NOMO-1 treated with dmso at 0.1 percent for 144 hours (cell line): ENCODE measurements around the gene RHBG.

ENCODE experiments used
- DNase-seq: peaks from one replicate; lab custom pipeline; 2025; ENCODE audit not compliant: unreplicated experiment; lab: John Stamatoyannopoulos, UW

Gene RHBG

DNA sequence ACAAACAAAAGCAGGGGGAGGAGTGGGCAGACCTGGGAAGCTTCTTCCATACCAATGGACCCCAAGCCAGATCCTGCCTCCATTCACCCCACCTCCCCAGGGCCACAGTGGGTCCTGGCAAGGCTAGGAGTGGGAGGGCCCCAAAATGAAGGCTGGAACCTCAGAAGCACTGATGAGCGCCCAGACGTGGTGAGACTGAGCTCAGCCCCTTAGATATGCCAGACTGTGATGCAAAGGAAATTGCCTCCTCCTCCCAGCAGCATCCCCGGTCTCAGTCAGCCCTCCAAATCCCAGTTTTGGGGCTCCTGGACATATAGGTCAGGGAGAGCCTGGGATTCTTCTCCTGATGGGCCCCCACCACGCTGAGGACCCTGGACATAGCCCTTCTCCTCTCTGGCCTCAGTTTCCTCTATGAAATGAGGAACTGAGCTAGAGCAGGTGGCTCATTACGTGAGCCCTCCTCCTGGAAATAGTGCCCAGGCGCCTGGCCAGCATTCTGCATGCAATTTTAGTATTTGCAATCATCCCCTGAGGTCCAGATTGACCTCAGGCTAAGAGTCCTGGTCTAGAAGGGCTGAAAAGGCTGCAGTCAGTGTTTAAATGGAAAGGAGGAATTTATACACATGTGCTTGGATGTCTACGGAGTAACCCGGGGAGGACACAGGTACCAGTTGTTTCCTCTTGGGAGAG lies 33.5 kb downstream of the RHBG start:
- no peak for DNase-seq

DNA sequence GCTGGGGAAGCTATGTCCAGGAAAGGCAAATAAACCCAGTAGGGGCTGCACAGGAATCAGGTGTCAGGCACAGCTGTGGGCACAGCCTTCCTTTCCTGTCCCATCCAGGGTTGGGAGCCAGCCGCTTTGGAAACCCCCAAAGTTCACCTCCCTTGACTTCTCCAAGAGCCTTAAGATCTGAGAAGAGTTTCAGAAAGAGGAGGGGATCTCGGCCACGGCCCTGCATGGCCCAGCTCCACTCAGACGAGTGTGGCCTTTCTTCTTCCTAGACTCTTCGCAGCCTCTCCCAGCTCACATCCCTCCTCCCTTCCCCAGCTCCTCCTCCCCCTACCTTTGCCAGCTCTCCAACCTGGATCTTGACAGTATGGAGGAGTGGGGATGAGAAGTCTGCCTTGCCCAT lies 36.7 kb downstream of the RHBG start:
- no peak for DNase-seq

DNA sequence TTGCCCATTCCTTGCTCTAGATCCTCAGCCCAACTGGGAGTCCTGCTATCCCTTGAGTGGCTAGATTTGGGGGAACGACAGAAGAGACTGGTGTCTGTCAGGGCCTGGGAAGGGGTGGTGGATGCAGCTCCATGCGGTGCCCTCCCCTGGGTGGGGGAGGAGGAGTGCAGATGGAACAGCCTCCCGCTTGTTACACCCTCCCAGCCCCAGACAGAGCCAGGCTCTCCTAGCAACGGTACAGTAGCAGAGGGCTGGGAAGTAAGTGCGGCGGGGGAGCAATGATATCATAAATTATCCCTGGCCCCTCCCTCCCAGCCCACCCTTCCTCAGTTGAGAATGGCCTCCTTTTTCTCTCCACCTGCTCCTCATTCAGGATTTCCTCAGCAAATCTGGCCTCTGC lies 37.2 kb downstream of the RHBG start:
- no peak for DNase-seq

DNA sequence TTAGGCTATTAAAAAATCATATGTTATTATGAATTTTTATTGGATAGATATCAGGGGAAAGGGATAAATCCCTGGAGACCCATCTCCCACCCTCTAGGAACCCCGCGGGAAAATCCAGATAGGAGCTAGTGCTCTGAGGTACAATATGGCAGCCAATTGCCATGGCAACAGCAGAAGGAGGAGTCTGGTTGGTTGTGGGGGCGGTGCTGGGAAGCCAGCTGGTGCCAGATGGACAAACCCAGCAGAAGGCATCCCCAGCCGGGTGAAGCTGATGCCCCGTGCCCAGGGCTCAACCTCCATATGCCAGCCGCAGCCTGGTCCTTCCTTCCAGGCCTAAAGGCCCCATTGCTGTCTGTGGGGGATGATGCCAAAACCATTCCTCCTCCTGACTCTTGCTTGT lies 38.3 kb downstream of the RHBG start:
- no peak for DNase-seq

DNA sequence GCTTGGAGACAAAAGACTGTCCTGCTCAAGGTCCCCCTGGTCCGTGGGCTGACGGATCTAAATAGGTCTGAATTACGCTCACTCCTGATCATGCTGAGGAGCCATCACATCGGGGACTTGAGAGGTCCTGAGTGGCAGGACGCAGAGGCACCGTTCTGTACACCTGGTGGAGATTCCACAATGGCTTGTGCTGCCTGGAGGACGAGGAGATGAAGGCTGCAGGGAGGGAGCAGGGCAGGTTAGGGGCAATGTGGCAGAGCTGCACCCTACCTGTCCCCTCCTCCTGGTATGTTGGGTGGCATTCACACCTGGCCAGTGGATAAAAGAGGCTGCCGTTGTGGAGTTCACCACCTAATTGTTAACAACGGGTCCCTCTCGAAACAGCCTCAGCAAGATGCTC lies 38.7 kb downstream of the RHBG start:
- no peak for DNase-seq

DNA sequence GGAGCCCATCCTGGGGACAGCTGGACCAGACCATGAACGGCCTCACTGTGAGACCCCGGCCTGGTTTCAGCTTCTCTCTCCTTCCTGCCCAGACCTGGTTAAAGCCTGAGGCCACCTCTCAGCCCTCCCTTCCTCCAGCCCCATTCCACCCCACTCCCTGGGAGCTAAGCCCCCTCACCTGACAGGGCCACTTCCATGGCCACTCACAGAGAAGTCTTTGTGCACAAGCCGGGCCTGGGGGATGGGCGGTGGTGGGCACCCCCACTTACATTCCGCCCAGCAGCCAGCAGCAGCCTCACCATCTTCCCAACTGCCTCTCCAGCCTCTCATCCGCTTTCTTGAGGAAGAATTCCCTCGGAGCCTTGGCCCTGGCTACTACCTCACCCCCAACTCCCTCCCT lies 40.4 kb downstream of the RHBG start:
- DNase-seq: no peak

DNA sequence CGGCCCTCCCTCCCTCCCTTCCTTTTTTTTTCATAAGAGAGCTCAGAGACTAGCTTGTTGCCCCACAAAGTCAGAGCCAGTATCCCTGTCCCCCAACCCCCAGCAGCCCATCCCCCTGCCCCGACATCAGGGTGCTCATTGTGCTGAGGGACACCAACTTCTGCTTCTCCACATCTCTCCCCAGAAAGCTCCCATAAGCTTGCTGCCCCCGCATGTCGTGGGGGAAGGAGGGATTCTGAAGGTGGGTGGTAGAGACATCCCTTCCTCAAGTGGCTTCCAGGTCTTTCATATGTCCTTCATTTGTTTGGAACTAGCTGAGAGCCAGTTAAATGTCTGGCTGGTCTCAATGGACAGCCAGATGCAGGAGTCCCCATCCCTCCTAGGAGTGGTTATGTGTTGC lies 41.2 kb downstream of the RHBG start:
- no peak for DNase-seq

DNA sequence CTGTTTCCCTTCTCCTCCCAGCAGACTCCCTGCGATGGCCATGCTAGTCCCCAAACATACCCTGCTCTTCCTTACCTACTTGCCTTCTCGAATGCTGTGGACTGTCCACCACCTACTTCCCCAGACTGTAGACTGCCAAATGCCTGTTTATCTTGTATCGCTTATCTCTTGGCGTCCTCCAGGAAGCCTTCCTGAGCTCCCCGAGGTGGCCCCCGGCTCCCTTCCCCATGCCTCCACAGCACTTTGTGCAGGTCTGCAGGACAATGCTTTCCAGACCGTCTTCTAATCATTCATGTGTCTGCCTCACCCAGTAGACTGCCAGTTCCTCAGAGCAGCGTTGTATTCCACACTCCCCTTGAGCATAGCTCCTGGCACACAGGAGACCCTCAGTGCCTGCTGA lies 41.7 kb downstream of the RHBG start:
- DNase-seq: no peak

DNA sequence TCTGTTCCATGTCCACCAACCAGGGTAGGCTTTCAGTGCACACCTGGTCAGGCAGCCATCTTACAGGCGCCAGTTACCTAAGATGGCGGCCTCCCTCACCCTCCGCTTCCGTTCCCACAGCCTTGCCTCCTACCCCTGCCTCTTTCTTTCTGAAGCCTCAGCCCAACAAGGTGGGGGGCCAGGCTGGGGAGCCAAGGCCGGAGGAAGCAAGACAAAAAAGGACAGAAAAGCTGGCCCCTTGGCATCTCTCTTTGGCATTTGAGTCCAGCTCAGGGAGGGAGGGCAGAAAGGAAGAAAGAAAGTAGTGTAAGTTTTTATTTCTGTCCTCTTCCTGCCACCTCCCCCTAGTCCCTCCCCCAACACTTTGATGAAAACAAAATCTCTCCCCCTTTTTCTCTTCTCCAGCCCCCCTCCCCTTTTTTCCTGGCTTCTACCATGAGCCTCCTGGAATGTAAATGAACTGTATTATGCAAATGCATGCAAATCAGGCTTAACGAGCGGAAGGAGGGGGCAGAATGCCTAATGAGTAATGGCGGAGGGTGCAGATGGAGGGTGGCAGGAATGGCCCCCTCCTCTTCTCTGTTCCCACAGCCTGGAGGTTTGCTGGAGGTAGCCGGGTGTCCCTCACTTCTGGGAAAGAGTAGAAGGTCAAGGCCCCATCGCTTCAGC lies 43.8 kb downstream of the RHBG start:
- DNase-seq: no peak

DNA sequence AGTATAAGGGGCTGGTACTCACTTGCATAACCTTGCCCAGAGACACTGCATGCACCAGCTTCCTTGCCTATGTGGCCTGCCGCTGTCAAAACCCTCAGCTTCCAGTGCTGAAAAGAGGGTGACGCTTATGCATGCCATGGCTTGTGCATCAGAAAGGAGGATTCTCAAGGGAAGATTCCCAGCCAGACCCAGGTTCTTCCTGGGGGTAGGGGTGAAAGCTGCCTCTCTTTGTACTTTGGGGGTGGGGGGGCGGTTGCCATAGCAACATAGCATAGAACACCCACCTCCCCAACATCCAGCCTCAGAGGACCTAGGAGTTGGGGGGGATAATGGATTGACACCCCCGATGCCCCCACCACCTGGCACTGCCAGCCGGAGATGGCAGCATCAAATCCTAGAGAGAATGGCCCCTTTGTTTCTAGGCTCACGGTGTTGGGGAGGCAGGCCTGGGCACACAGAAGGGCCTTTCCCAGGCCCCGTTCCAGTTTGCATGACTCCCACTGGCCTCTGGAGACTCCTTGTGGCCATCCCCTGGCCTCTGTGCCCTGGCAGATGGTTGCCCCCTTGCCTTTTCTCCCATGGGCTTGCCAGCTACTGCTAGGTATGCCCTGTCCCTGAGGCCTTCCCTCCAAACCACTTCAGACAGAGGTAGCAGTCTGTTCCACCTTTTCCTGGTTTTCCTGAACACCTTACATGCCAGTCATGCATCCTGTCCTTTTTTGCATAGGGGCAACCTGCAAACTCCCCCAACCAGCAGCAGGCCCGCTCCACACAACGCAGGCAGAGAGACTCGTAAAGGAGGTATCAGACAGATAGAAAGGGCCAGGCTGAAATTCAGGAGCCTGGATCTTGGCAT lies 44.6 kb downstream of the RHBG start:
- DNase-seq: no peak

DNA sequence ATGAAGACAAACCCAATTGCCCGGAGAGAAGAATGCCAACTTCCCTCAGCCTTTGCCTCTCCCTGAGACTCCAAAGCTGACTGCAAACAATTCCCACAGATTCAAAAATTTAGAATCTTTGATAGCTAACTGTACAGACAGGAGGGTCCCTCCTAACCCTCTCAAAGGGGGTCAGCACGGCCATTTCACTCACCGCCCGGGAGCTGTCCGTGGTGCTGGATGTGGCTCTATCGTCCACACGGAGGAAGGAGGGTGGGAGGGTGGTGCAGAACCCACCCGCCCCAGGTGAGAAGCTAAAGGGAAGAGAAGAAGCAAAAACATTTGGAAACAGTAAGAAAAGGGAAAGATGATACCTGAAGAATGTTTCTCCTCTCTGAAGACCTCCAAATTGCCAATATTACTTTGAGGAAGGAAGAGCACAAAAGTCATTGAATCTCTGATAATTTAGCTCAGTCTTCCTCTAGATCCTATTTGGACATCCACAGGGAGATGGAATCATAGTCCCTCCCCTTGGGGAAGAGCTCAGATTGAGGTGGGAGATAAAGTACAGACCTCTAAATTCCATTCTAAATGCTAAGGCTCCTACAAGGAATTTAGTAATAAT lies 45.6 kb downstream of the RHBG start:
- DNase-seq: no peak

DNA sequence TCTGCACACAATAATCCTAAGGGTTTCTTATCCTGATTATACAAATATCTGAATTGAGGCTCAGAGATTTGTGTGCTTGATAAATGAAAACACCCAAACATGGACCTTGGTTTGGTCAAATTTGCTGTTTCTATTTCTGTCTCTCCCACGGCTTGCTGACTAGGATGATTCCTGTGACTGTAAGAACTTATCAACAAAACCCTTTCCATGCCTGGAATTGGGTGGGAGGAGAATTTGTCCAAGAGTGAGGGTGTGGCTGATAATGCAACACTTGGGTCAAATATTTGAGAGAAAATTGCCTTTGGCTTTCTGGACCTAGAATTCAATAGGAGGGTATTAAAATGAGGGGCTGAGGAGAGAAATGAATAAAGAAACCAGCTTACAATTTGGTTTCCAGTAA lies 48.0 kb downstream of the RHBG start:
- DNase-seq: no peak

DNA sequence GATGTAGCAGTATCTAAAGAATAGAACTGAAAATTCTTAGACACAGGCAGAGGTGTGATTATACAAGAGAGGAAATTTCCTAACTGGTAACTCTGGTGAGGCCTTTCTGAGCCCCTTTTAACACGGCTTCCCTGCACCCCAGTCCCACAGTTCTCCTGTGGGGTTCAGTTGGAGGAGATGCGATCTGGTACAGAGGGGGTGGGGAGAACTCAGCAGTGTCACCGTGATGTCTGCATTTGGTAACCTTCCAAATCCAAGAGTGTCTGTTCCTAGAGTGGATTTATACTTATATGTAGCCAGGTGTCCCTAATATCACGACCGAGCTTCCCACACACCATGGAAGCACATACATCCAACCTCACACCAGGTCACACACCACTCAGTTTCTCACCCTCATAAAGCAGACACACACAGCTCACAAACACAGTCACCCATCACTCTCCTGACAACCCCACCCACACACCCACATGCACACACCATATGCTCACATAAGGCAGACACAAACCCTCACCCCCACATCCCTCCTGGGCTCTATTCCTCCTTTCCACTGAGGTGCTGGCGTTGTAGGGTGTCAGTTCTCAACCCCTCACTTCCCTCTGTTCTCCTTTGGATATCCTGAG lies 48.5 kb downstream of the RHBG start:
- no peak for DNase-seq

DNA sequence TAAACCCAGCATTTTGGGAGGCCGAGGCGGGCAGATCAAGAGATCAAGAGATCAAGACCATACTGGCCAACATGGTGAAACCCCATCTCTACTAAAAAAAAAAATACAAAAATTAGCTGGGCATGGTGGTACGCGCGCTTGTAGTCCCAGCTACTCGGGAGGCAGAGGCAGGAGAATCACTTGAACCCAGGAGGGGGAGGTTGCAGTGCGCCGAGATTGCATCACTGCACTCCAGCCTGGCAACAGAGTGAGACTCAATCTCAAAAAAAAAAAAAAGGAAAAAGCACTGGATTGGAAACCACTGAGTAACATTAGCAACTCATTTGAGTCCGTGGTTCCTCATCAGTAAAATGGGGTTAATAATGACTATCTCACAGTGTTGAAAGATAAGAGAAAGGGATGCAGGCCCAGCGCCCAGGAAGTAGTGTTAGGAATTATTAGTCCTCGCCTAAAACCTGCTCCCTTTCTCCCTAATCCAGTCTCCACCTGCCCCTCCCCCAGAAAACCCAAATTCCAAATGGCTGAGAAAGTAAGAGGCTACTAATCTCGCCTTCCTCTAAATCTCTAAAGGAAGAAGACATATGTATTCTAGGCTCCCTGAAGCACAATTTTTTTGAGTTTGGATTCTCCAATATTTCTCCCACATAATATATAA lies 49.5 kb downstream of the RHBG start:
- DNase-seq: no peak

DNA sequence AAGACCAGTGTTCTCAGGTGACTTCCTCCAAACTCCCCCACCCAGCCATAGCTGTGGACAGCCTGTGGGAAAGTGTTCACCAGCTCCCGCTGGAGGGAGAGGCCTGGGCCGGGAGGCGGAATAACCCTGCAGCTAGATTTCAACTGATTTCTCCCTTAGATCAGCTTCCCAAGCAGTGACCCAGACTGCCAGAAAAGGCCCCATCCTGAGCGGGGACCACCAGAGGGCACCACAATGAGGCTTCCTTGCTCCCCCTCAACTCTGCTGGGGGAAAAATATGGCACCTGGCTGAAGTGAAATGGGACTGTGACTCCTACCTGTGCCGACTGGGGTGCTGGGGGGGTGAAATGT lies 50.8 kb downstream of the RHBG start:
- no peak for DNase-seq

DNA sequence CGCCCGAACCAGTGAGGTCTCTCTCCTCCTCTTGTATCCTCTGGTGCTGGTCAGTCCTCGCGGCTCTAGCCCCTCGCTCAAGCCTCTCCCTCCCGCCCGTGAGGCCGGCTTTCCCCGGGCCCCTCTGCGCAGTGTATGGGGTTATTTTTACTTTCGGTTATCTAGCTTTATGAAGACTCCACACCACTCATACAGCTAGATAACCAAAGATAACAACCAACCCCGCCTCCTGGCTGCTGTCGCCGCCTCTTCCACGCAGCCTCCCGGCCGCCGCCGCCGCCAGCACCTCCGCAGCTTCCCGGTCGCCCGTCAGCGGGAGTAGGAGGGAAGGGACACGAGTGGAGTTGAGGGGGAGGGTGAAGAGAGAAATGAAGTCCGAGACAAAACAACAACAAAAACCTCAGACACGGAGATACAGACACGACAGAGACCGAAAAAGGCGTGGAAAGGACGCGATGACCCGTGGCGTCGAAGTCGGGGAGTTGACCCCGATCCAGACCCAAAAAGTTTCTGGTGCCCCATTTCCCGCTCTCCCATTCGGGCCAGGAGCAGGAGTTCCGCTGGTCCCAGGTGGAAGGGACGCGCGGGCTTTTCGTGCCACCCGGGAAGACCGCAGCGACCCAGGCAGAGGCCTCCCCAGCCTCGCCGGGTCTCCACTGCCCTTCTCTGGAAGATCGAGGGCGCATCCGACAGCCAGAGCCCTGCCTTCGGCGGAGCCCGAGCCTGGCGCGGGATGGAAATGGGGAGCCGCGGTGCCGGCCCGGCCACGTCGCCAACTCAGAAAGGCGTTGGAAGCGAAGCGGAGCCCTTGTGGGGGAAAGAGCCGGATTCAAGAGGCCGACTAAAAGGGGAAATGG lies 51.4 kb downstream of the RHBG start:
- no peak for DNase-seq

DNA sequence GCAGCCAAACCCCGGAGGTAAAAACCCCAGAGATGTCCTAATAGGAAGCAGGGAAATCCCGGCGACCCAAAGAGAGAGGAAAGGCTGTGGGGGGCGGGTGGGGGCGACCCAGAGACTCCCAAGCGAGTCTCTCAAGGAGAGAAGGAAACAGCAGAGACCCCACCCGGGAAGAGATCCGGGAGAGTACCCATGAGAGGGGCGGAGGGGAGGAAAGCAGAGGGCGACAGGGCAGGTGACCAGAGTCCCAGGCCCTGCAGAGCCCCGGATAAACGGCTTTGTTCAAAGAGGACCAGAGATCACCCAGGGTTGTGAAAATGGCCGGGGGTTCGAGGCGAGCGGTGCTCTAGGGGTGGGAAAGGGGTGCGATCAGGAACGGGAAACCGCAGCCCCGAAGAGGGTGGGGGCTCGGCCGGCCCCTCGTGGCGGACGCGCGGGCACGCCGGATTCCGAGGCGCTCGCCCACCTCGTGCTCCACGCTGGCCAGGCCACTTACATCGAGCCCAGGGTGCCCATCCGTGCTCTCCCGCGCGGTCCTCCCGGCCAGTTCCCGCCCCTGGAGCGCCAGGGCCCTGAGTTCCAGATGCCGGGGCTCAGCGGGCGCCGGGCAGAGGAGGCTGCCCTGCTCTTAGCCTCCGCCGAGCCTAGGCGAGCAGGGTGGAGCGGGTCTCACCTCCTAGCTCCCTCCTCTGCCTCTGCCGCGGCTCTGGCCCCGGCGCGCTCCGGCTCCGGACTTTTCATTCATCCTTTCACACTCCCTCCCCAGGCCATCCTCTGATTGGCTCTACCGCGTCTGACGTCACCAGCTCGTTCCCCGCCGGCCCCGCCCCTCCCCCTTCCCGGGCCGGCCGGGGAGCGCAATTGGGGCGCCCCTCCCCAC lies 52.3 kb downstream of the RHBG start:
- peak; percentile 53 for DNase-seq

DNA sequence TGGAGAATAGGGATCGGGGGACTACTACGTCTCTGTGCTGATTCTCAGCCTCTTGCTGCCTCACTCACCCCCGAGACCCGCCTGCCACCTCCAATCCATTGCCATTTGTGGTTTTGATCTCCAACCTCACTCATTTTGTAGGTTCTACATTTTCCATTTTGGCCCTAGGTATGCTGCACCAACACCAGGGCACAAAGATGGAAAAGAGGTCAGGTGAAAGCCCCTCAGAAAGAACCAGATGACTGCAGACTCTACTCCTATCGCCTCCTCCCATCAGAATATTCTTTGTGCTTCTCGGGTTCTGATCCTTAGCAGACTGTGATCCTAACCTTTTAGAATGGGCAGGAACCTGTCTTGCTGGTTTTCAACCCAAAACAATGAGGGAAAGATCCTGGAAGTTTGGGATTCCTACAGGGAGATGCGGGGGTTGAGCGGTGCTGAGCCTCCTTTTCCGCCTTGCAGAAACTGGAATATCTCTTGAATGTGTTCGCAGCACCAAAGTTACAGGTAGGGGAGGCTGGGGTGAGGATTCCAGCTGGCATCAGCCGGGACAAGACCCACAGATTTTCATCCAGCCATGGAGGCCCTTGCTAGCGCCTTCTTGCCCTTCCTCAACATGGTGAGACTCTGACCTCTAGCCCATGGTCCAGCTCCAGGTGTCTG lies 53.1 kb downstream of the RHBG start:
- no peak for DNase-seq
